ENCODE results near the gene LTB4R2. TPM values are rescaled to one million over a fixed set of nuclear protein-coding genes. Genes with fewer than 3 reads are reported as not detected.

LTB4R2 gene
- polyA plus RNA-seq, 2 of the 4 experiments (the other 2 are of a cell fraction): 5.8 to 8.6 TPM

- Histone ChIP-seq H3K4me3 (no peak overlapping the region), H3K27ac (peak overlapping the region; percentile 29 to 75; a peak in 4 of 6 replicates), H3K4me1 (peaks cover 16% of the 10 kb centered on the region), H3K4me2 (peak overlapping the region; percentile 55), H3K9me3 (no peaks in the 10 kb centered on the region)
- no peak for FAIRE-seq
- ATAC-seq: peak; percentile 3 to 38; a peak in 3 of 6 replicates
- 63% methylated on average over 7 of the region's 7 CpGs for WGBS (ENCODE audit: missing lambda C conversion rate)
- TF ChIP-seq, protein P1, sequence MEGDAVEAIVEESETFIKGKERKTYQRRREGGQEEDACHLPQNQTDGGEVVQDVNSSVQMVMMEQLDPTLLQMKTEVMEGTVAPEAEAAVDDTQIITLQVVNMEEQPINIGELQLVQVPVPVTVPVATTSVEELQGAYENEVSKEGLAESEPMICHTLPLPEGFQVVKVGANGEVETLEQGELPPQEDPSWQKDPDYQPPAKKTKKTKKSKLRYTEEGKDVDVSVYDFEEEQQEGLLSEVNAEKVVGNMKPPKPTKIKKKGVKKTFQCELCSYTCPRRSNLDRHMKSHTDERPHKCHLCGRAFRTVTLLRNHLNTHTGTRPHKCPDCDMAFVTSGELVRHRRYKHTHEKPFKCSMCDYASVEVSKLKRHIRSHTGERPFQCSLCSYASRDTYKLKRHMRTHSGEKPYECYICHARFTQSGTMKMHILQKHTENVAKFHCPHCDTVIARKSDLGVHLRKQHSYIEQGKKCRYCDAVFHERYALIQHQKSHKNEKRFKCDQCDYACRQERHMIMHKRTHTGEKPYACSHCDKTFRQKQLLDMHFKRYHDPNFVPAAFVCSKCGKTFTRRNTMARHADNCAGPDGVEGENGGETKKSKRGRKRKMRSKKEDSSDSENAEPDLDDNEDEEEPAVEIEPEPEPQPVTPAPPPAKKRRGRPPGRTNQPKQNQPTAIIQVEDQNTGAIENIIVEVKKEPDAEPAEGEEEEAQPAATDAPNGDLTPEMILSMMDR (IDR thresholded peaks at IDR 0.05): peak; percentile 27; the same call in 1 of the 3 replicates
- TF ChIP-seq JUN (IDR thresholded peaks at IDR 0.05): no peak
- TF ChIP-seq HMGXB4 (CRISPR knock-in tag; IDR thresholded peaks at IDR 0.05; ENCODE audit: borderline replicate concordance): no peak
- TF ChIP-seq ZNF302 (CRISPR knock-in tag; IDR thresholded peaks at IDR 0.05): no peak
- ChIA-PET CTCF (interaction anchor here (0.7 to 46.6 kb wide), 22 partner anchors 10 to 200 kb away, joined by 3 to 1142 read pairs (median 6); partner anchors contain the start of genes ADCY4, CBLN3, DHRS1 and EMC9), POLR2A (interaction anchor here (0.6 to 3.4 kb wide), 8 partner anchors 9 to 194 kb away, joined by 3 to 23 read pairs (median 7); partner anchors contain the start of genes CBLN3, CHMP4A, DCAF11 and DHRS1)
- DNase-seq (ENCODE audit: low read depth in 1 of 2, low spot score in 1 of 2): no peak
Measured at GRCh38 chr14:24308342-24309124, 1.4 kb upstream of the LTB4R2 start.

- TF ChIP-seq, protein P2, sequence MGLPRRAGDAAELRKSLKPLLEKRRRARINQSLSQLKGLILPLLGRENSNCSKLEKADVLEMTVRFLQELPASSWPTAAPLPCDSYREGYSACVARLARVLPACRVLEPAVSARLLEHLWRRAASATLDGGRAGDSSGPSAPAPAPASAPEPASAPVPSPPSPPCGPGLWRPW (IDR thresholded peaks at IDR 0.05): no peak
- TF ChIP-seq PBX3 (IDR thresholded peaks at IDR 0.05): no peak
- TF ChIP-seq NR3C1 (IDR thresholded peaks at IDR 0.05): no peak
- TF ChIP-seq MAX (IDR thresholded peaks at IDR 0.05): no peak
- TF ChIP-seq JUNB (IDR thresholded peaks at IDR 0.05): no peak
- no peak for TF ChIP-seq TFCP2L1 (CRISPR knock-in tag; IDR thresholded peaks at IDR 0.05)
- no peak for TF ChIP-seq RNF2 (IDR thresholded peaks at IDR 0.05; ENCODE audit: borderline replicate concordance, low read depth)
- no peak for TF ChIP-seq CEBPB (IDR thresholded peaks at IDR 0.05)
- TF ChIP-seq EHMT2 (IDR thresholded peaks at IDR 0.05; ENCODE audit: low read depth): no peak
- TF ChIP-seq HOXA7 (CRISPR knock-in tag; IDR thresholded peaks at IDR 0.05): no peak
- no peak for TF ChIP-seq ZSCAN20 (CRISPR knock-in tag; IDR thresholded peaks at IDR 0.05)
- TF ChIP-seq ZFP36 (IDR thresholded peaks at IDR 0.05; ENCODE audit: borderline replicate concordance, partially characterized antibody): no peak
- no peak for TF ChIP-seq NFE2L2 (conservative IDR thresholded peaks at IDR 0.05; ENCODE audit: low read length)
- no peak for TF ChIP-seq MYC (IDR thresholded peaks at IDR 0.05; ENCODE audit: borderline replicate concordance, low read length)
- no peak for TF ChIP-seq ZNF302 (CRISPR knock-in tag; IDR thresholded peaks at IDR 0.05)
- no peak for TF ChIP-seq POLR2A (IDR thresholded peaks at IDR 0.05; ENCODE audit: low read length)
- no peak for TF ChIP-seq HOXB5 (CRISPR knock-in tag; IDR thresholded peaks at IDR 0.05)
- POLR2A ChIA-PET: no interaction called here
- WGBS (ENCODE audit: missing lambda C conversion rate): 78% methylated on average over 5 of the region's 5 CpGs
- H3K27ac ChIP-seq: no peak overlapping the region
- CTCF ChIA-PET: interaction anchor here (6.5 to 46.6 kb wide), 6 partner anchors 10 to 120 kb away, joined by 76 to 1142 read pairs (median 302); partner anchors contain the start of genes ADCY4, CBLN3, DHRS1 and KHNYN
- DNase-seq (ENCODE audit: low read depth in 1 of 2, low spot score in 1 of 2) (no peak), ATAC-seq (no peak), FAIRE-seq (no peak)
- peaks cover 16% of the 10 kb centered on the region for H3K4me1 ChIP-seq
- no peak overlapping the region for H3K4me3 ChIP-seq
- no peaks in the 10 kb centered on the region for H3K9me3 ChIP-seq
- H3K4me2 ChIP-seq: no peak overlapping the region
Measured at GRCh38 chr14:24310265-24310645, 315 bp downstream of the LTB4R2 start.
